GM21367 (cell line): ENCODE data around the gene ZBTB33.

Experiments used
- ATAC-seq: cut with Tn5 transposase; IDR thresholded peaks from one replicate; pipeline ENCODE4 v1.9.1; 2021; ENCODE audit not compliant: unreplicated experiment

ZBTB33 gene

GRCh38 chrX:120304256-120304655, 53.6 kb downstream of the ZBTB33 start:
- ATAC-seq: no peak

GRCh38 chrX:120305531-120306141, 55.0 kb downstream of the ZBTB33 start:
- no peak for ATAC-seq

- no peak for ATAC-seq
Observed at GRCh38 chrX:120306630-120307029, 56.0 kb downstream of the ZBTB33 start.
